AG09319 (cell line): ENCODE results near the gene COQ6.

Source experiments
- DNase-seq: peaks from one replicate; pipeline ENCODE4 v3.0.0-alpha.2; 2010; ENCODE audit warnings: low read depth; ENCODE audit errors: extremely low read depth
- CTCF ChIP-seq: IDR thresholded peaks from 2 replicates; pipeline ENCODE4 v1.5.1; 2011; ENCODE audit warnings: low read depth, mild to moderate bottlenecking, inconsistent platforms, low read length, moderate library complexity

COQ6 gene

GRCh38 chr14:73953731-73954130 is 3.6 kb downstream of the COQ6 start:
- DNase-seq = no peak
- no peak for TF ChIP-seq CTCF

DNA sequence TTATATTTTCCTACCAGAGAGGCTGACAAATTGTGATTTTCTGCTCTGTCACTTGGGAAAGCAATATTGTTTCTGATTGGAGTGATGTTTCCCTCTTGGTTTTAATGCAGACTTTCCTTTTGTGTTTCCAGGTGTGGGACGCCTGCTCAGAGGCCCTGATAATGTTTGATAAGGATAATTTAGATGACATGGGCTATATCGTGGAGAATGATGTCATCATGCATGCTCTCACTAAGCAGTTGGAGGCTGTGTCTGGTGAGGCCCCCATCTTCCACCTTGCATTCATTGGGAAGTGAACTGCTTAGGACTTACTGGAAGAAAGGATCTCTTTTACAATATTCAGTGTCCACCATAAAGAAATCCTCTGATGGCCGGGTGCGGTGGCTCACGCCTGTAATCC is 5.6 kb downstream of the COQ6 start:
- no peak for DNase-seq
- TF ChIP-seq CTCF = no peak

DNA sequence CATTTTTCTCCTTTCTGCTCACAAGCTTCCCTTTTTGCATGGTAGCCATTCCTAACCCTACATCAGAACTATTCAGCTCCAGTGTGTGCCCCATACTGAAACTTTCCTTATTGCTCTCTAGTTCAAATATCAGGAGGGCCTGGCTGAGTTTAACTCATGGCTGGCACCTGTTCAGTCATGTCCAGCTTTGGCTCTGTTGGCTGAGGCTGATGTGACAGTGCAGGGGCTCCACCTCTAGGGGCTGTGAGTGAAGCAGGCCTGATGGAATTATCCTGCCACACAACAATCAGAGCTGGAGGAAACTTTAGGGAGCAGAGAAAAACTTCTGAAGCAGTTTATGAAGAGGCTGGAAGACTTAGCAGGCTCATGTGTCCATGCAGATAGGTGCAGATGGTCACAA is 8.5 kb downstream of the COQ6 start:
- DNase-seq = no peak
- TF ChIP-seq CTCF = no peak

DNA sequence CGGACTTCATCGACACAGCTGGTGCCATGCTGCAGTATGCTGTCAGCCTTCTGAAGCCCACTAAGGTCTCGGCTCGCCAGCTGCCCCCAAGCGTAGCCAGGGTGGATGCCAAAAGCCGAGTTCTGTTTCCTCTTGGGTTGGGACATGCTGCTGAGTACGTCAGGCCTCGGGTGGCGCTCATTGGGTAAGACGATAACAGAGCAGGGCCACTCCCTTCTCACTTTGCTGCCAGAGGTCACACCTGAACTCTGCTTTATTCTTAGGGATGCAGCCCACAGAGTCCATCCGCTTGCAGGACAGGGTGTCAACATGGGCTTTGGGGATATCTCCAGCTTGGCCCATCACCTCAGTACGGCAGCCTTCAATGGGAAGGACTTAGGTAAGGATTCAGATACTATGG is 11.1 kb downstream of the COQ6 start:
- TF ChIP-seq CTCF = no peak
- DNase-seq = no peak

DNA sequence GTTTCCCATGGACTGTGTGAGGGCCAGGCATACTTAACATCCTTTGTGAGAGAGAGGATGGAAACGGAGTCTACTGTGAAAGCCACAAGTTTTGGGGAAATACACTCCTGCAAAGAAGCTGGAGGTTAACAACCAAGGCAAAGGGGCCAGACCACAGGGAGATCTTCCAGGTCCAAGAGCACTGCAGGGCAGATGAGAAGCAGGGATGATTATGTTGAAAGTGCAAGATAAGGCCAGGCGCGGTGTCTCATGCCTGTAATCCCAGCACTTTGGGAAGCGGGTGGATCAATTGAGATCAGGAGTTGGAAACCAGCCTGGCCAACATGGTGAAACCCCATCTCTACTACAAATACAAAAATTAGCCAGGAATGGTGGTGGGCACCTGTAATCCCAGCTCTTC is 15.1 kb downstream of the COQ6 start:
- TF ChIP-seq CTCF = no peak
- no peak for DNase-seq

DNA sequence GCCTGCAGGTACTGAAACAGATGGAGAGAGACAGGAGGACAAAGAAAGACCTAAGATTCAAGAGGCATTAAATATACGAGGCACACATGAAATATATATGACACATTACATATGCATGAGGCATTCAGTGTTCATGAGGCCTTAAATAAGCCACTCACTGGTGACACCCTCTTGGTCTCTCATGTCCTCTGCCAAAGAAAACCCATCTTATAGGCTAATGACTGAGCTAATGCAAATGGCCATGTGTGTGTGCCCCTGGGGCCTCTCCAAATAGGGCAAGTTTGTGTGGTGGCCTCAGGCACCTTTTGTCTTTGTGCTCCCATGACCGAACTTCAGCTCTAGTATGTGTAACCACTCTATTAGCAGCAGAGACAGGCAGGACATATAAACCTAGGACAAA is 18.8 kb downstream of the COQ6 start:
- DNase-seq = no peak
- no peak for TF ChIP-seq CTCF

DNA sequence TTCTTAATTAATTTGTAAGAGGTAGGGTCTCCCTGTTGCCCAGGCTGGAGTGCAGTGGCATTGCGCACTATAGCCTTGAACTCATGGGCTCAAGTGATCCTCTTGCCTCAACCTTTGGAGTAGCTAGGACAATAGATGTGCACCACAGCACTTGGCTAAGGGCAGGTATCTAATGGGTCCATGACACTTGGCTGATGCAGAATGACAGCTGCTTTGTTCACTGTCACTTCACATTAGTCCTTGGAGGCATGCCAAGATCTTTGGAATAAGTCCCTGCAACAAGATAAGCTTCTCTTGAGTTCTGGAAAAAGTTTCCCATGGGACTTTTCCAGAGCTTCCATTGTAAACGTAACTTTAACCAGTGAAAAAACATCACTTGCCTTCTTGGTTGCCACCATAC is 23.4 kb downstream of the COQ6 start:
- no peak for DNase-seq
- no peak for TF ChIP-seq CTCF
